Measurements from ENCODE around the gene CFAP221. TPM values are rescaled to one million over a fixed set of nuclear protein-coding genes. Genes with fewer than 3 reads are reported as not detected.

The CFAP221 gene
- total RNA-seq, 2 experiments from 2014 or later = not detected

GRCh38 chr2:119638246-119638645 lies 94.0 kb downstream of the CFAP221 start:
- H3K27ac Mint-ChIP-seq = no peak overlapping the region
- DNase-seq = no peak
- H3K4me1 Mint-ChIP-seq = peaks cover 3% of the 10 kb centered on the region
- no peak overlapping the region for H3K4me3 Mint-ChIP-seq
- H3K27me3 Mint-ChIP-seq = no peaks in the 10 kb centered on the region
- H3K36me3 Mint-ChIP-seq = no peaks in the 10 kb centered on the region
- H3K9me3 Mint-ChIP-seq = peaks cover 1% of the 10 kb centered on the region

GRCh38 chr2:119638685-119639554 lies 94.7 kb downstream of the CFAP221 start:
- no peak overlapping the region for H3K4me3 Mint-ChIP-seq
- peaks cover 3% of the 10 kb centered on the region for H3K4me1 Mint-ChIP-seq
- H3K27ac Mint-ChIP-seq = no peak overlapping the region
- no peaks in the 10 kb centered on the region for H3K36me3 Mint-ChIP-seq
- no peak for DNase-seq
- peaks cover 1% of the 10 kb centered on the region for H3K9me3 Mint-ChIP-seq
- H3K27me3 Mint-ChIP-seq = no peaks in the 10 kb centered on the region

GRCh38 chr2:119641562-119642258 lies 97.5 kb downstream of the CFAP221 start:
- no peak overlapping the region for H3K27ac Mint-ChIP-seq
- H3K9me3 Mint-ChIP-seq = no peaks in the 10 kb centered on the region
- no peaks in the 10 kb centered on the region for H3K27me3 Mint-ChIP-seq
- DNase-seq = peak; percentile 69
- no peaks in the 10 kb centered on the region for H3K36me3 Mint-ChIP-seq
- H3K4me1 Mint-ChIP-seq = peaks cover 3% of the 10 kb centered on the region
- no peak overlapping the region for H3K4me3 Mint-ChIP-seq

GRCh38 chr2:119644186-119644585 lies 99.9 kb downstream of the CFAP221 start:
- no peaks in the 10 kb centered on the region for H3K27me3 Mint-ChIP-seq
- peaks cover 3% of the 10 kb centered on the region for H3K4me1 Mint-ChIP-seq
- H3K4me3 Mint-ChIP-seq = no peak overlapping the region
- H3K36me3 Mint-ChIP-seq = no peaks in the 10 kb centered on the region
- DNase-seq = no peak
- no peak overlapping the region for H3K27ac Mint-ChIP-seq
- H3K9me3 Mint-ChIP-seq = no peaks in the 10 kb centered on the region

GRCh38 chr2:119645173-119645855 lies 101.1 kb downstream of the CFAP221 start:
- Mint-ChIP-seq H3K9me3 (no peaks in the 10 kb centered on the region), H3K4me3 (no peak overlapping the region), H3K27me3 (no peaks in the 10 kb centered on the region), H3K36me3 (no peaks in the 10 kb centered on the region), H3K4me1 (peaks cover 3% of the 10 kb centered on the region), H3K27ac (no peak overlapping the region)
- DNase-seq = no peak

GRCh38 chr2:119646149-119646548 lies 101.9 kb downstream of the CFAP221 start:
- Mint-ChIP-seq H3K4me1 (peaks cover 3% of the 10 kb centered on the region), H3K9me3 (no peaks in the 10 kb centered on the region), H3K36me3 (no peaks in the 10 kb centered on the region), H3K27ac (no peak overlapping the region), H3K27me3 (no peaks in the 10 kb centered on the region), H3K4me3 (no peak overlapping the region)
- DNase-seq = no peak

GRCh38 chr2:119647440-119648169 lies 103.4 kb downstream of the CFAP221 start:
- H3K27ac Mint-ChIP-seq = no peak overlapping the region
- no peak for DNase-seq

GRCh38 chr2:119649364-119649917 lies 105.2 kb downstream of the CFAP221 start:
- H3K4me3 Mint-ChIP-seq = no peak overlapping the region
- no peak for DNase-seq
- H3K27ac Mint-ChIP-seq = no peak overlapping the region
- H3K27me3 Mint-ChIP-seq = no peaks in the 10 kb centered on the region
- no peaks in the 10 kb centered on the region for H3K36me3 Mint-ChIP-seq
- no peaks in the 10 kb centered on the region for H3K4me1 Mint-ChIP-seq
- H3K9me3 Mint-ChIP-seq = no peaks in the 10 kb centered on the region

More at GRCh38 chr2:119647440-119648169, 103.4 kb downstream of the CFAP221 start:
- no peak overlapping the region for H3K4me3 Mint-ChIP-seq
- no peaks in the 10 kb centered on the region for H3K4me1 Mint-ChIP-seq
- no peaks in the 10 kb centered on the region for H3K27me3 Mint-ChIP-seq
- no peaks in the 10 kb centered on the region for H3K36me3 Mint-ChIP-seq
- no peaks in the 10 kb centered on the region for H3K9me3 Mint-ChIP-seq

GRCh38 chr2:119650206-119650605 lies 106.0 kb downstream of the CFAP221 start:
- DNase-seq = no peak
- Mint-ChIP-seq H3K27me3 (peaks cover 4% of the 10 kb centered on the region), H3K4me3 (no peak overlapping the region), H3K36me3 (no peaks in the 10 kb centered on the region), H3K27ac (no peak overlapping the region), H3K4me1 (no peaks in the 10 kb centered on the region), H3K9me3 (no peaks in the 10 kb centered on the region)

- no peaks in the 10 kb centered on the region for H3K9me3 Mint-ChIP-seq
- H3K4me1 Mint-ChIP-seq = no peaks in the 10 kb centered on the region
- H3K36me3 Mint-ChIP-seq = no peaks in the 10 kb centered on the region
- no peak for DNase-seq
- peaks cover 4% of the 10 kb centered on the region for H3K27me3 Mint-ChIP-seq
- no peak overlapping the region for H3K4me3 Mint-ChIP-seq
- H3K27ac Mint-ChIP-seq = no peak overlapping the region
These were observed 106.7 kb downstream of the CFAP221 start for GRCh38 chr2:119650846-119651370.

- Mint-ChIP-seq H3K9me3 (no peaks in the 10 kb centered on the region), H3K4me1 (peaks cover 4% of the 10 kb centered on the region), H3K4me3 (no peak overlapping the region), H3K27ac (no peak overlapping the region), H3K27me3 (peaks cover 4% of the 10 kb centered on the region), H3K36me3 (no peaks in the 10 kb centered on the region)
- no peak for DNase-seq
These were observed 113.4 kb downstream of the CFAP221 start for GRCh38 chr2:119657466-119658145.

- H3K4me1 Mint-ChIP-seq = peaks cover 4% of the 10 kb centered on the region
- no peaks in the 10 kb centered on the region for H3K9me3 Mint-ChIP-seq
- no peak overlapping the region for H3K27ac Mint-ChIP-seq
- DNase-seq = peak; percentile 27
- H3K36me3 Mint-ChIP-seq = no peaks in the 10 kb centered on the region
- H3K27me3 Mint-ChIP-seq = peaks cover 3% of the 10 kb centered on the region
- H3K4me3 Mint-ChIP-seq = no peak overlapping the region
These were observed 115.5 kb downstream of the CFAP221 start for GRCh38 chr2:119659601-119660342.

GRCh38 chr2:119660343-119660658 lies 116.1 kb downstream of the CFAP221 start:
- Mint-ChIP-seq H3K4me3 (no peak overlapping the region), H3K9me3 (no peaks in the 10 kb centered on the region), H3K27ac (no peak overlapping the region), H3K4me1 (peaks cover 4% of the 10 kb centered on the region), H3K27me3 (no peaks in the 10 kb centered on the region), H3K36me3 (no peaks in the 10 kb centered on the region)
- no peak for DNase-seq

Data from activated naive CD8-positive, alpha-beta T cell treated with anti-CD3 and anti-CD28 coated beads for 36 hours (primary cell).